Muscle of arm (tissue), 12 donors: ENCODE data around the gene EOLA1. TPM values are rescaled to one million over a fixed set of nuclear protein-coding genes. Genes with fewer than 3 reads are reported as not detected.
"Not testable (repeated sequence)": the region's sequence is repeated elsewhere in the genome, so short reads cannot be mapped to it uniquely, and the experiment has no call there.

ENCODE experiments used
- DNase-seq: peaks from one replicate; pipeline ENCODE4 v3.0.0-alpha.2; 2013
- polyA plus RNA-seq, 12 donors: library from polyadenylated mRNA; unstranded; fragments of 120-200 nt; gene quantifications; one replicate each; pipeline ENCODE4 v1.2.1, GENCODE V29; 2013; ENCODE audit not compliant: insufficient read length in 12 of 12

Gene EOLA1
- polyA plus RNA-seq, 12 donors: 7.1 to 24.3 (median 21.9) TPM; not detected in 1

GRCh38 chrX:149595214-149595613, 54.4 kb downstream of the EOLA1 start, which contains the start of gene HSFX2:
TSS of gene HSFX2 (minus strand) at chrX:149595314. CDS start at chrX:149594700, 614 bp downstream.
- DNase-seq: not testable (repeated sequence)

- not testable (repeated sequence) for DNase-seq
These were observed 55.1 kb downstream of the EOLA1 start for GRCh38 chrX:149595943-149596342.

Other genes with a start within 250 kb of the EOLA1 start
- 10 to 100 TPM; 23.0 to 54.2 (median 27.9) TPM for gene IDS, start 35.7 kb upstream of the EOLA1 start, polyA plus RNA-seq
- 1 to 10 TPM in 2 of 12 donors, under 1 TPM in 6, not detected in 4; 0.30 to 1.5 (median 0.44) TPM for gene HSFX3, start 8.9 kb downstream of the EOLA1 start, polyA plus RNA-seq
- gene MAGEA9B, start 46.4 kb downstream of the EOLA1 start, polyA plus RNA-seq: not detected
- 1 to 10 TPM in 2 of 12 donors, under 1 TPM in 6, not detected in 4; 0.30 to 1.1 (median 0.84) TPM for gene HSFX2, start 54.3 kb downstream of the EOLA1 start, polyA plus RNA-seq
- 10 to 100 TPM in 11 of 12 donors, not detected in 1; 15.2 to 38.1 (median 34.3) TPM for gene TMEM185A, start 90.8 kb downstream of the EOLA1 start, polyA plus RNA-seq
- gene MAGEA11, start 171.0 kb downstream of the EOLA1 start, polyA plus RNA-seq: not detected
- gene HSFX1, start 233.1 kb downstream of the EOLA1 start, polyA plus RNA-seq: 1 to 10 TPM in 9 of 12 donors, under 1 TPM in 1, not detected in 2; 0.97 to 2.5 (median 1.8) TPM
- not detected for gene MAGEA9, start 240.9 kb downstream of the EOLA1 start, polyA plus RNA-seq